MCF 10A (cell line): Measurements from ENCODE around the gene MUC22. TPM values are rescaled to one million over a fixed set of nuclear protein-coding genes. Genes with fewer than 3 reads are reported as not detected.
"Not testable (repeated sequence)": the region's sequence is repeated elsewhere in the genome, so short reads cannot be mapped to it uniquely, and the experiment has no call there.

ENCODE experiments used
- BruUV-seq: library from RNA; stranded (reverse); fragments of 400-500 nt; replicated peaks from 2 replicates; lab custom pipeline; 2021; lab: Mats Ljungman, UMichigan
- CTCF ChIA-PET: fragments of 300-600 bp; sonication (Branson Sonifier 250); formaldehyde crosslinking; extraction: SDS; loops from one replicate; lab custom pipeline; 2021; ENCODE audit warnings: antibody characterized with exemption, inconsistent platforms; lab: Yijun Ruan, JAX
- POLR2A ChIA-PET: fragments of 300-600, 350-650 bp; sonication (Branson Sonifier 250); formaldehyde crosslinking; extraction: SDS; loops from one replicate; lab custom pipeline; 2020; ENCODE audit warnings: antibody characterized with exemption, inconsistent platforms; lab: Yijun Ruan, JAX
- DNase-seq: peaks from one replicate; pipeline ENCODE4 v3.0.0-alpha.2; 2018; ENCODE audit not compliant: unreplicated experiment
- H3K27ac Mint-ChIP-seq: one replicate; pipeline ENCODE4 v1.8.0; 2022; ENCODE audit warnings: mild to moderate bottlenecking, low read depth, mixed read lengths; ENCODE audit not compliant: unreplicated experiment
- H3K27me3 Mint-ChIP-seq: one replicate; pipeline ENCODE4 v1.8.0; 2022; ENCODE audit warnings: mixed read lengths; ENCODE audit not compliant: insufficient read depth, unreplicated experiment
- H3K36me3 Mint-ChIP-seq: one replicate; pipeline ENCODE4 v1.8.0; 2022; ENCODE audit warnings: mild to moderate bottlenecking, moderate library complexity, mixed read lengths; ENCODE audit not compliant: insufficient read depth, unreplicated experiment
- H3K4me1 Mint-ChIP-seq: one replicate; pipeline ENCODE4 v1.8.0; 2022; ENCODE audit warnings: mixed read lengths; ENCODE audit not compliant: insufficient read depth, unreplicated experiment
- H3K4me3 Mint-ChIP-seq: one replicate; pipeline ENCODE4 v1.8.0; 2022; ENCODE audit warnings: mild to moderate bottlenecking, moderate library complexity, mixed read lengths; ENCODE audit not compliant: unreplicated experiment
- H3K9me3 Mint-ChIP-seq: one replicate; pipeline ENCODE4 v1.8.0; 2022; ENCODE audit warnings: mixed read lengths; ENCODE audit not compliant: unreplicated experiment
- CTCF ChIP-seq: fragments of 200-600 bp; IDR thresholded peaks from one replicate; pipeline ENCODE4 v1.8.0; 2022; ENCODE audit warnings: antibody characterized with exemption, mild to moderate bottlenecking; ENCODE audit not compliant: unreplicated experiment
- intact Hi-C: fragments of 100-400 bp; cut with micrococcal nuclease; formaldehyde crosslinking; loops from 2 replicates; pipeline ENCODE4 v1.14.1; 2022
- total RNA-seq: library from RNA; stranded (reverse); gene quantifications from 2 replicates; pipeline ENCODE4 v1.2.3, GENCODE V29; 2022

The MUC22 gene
- total RNA-seq, 1 experiment from 2014 or later, result not detected

GRCh38 chr6:31063906-31064435, 53.7 kb downstream of the MUC22 start:
- Mint-ChIP-seq H3K27me3 (no peaks in the 10 kb centered on the region), H3K36me3 (no peaks in the 10 kb centered on the region), H3K9me3 (no peaks in the 10 kb centered on the region), H3K4me3 (no peak overlapping the region), H3K4me1 (no peaks in the 10 kb centered on the region), H3K27ac (no peak overlapping the region)
- no TSS peak for BruUV-seq
- TF ChIP-seq CTCF, result no peak
- CTCF ChIA-PET, result interaction anchor here (0.6 to 6.5 kb wide), 3 partner anchors 63 to 148 kb away, joined by 3 to 28 read pairs (median 3); no protein-coding TSS in a partner anchor
- POLR2A ChIA-PET, result interaction anchor here (0.6 kb wide), 2 partner anchors 21 to 148 kb away, joined by 3 to 5 read pairs; no protein-coding TSS in a partner anchor
- no peak for DNase-seq
- intact Hi-C loops, result no loop called here

- no peaks in the 10 kb centered on the region for H3K27me3 Mint-ChIP-seq
- no peak for TF ChIP-seq CTCF
- POLR2A ChIA-PET, result no interaction called here
- CTCF ChIA-PET, result interaction anchor here (0.6 to 1.3 kb wide), 4 partner anchors 15 to 149 kb away, joined by 3 to 7 read pairs (median 5); no protein-coding TSS in a partner anchor
- H3K36me3 Mint-ChIP-seq, result no peaks in the 10 kb centered on the region
- no peak overlapping the region for H3K4me3 Mint-ChIP-seq
- intact Hi-C loops, result no loop called here
- H3K9me3 Mint-ChIP-seq, result no peaks in the 10 kb centered on the region
- H3K27ac Mint-ChIP-seq, result no peak overlapping the region
- DNase-seq, result no peak
- BruUV-seq, result no TSS peak
- H3K4me1 Mint-ChIP-seq, result no peaks in the 10 kb centered on the region
These were observed 55.3 kb downstream of the MUC22 start for GRCh38 chr6:31065556-31065955.

GRCh38 chr6:31067028-31067427, 56.8 kb downstream of the MUC22 start:
- H3K27ac Mint-ChIP-seq, BruUV-seq, H3K4me1 Mint-ChIP-seq, intact Hi-C loops, H3K4me3 Mint-ChIP-seq, H3K36me3 Mint-ChIP-seq, DNase-seq, H3K9me3 Mint-ChIP-seq, H3K27me3 Mint-ChIP-seq: not testable (repeated sequence)
- ChIA-PET CTCF (interaction anchor here (1.3 to 21.4 kb wide), 2 partner anchors 145 to 151 kb away, joined by 6 to 749 read pairs; partner anchors contain the start of genes SFTA2 and VARS2), POLR2A (interaction anchor here (4.3 kb wide), 1 partner anchor 152 kb away, joined by 81 read pairs; the partner anchor contains the start of gene VARS2)

GRCh38 chr6:31067891-31068668, 57.8 kb downstream of the MUC22 start:
- H3K36me3 Mint-ChIP-seq, H3K9me3 Mint-ChIP-seq, BruUV-seq, DNase-seq, intact Hi-C loops, H3K27ac Mint-ChIP-seq, H3K27me3 Mint-ChIP-seq, H3K4me1 Mint-ChIP-seq: not testable (repeated sequence)
- ChIA-PET CTCF (interaction anchor here (0.6 to 21.4 kb wide), 21 partner anchors 8 to 379 kb away, joined by 3 to 749 read pairs (median 5); partner anchors contain the start of genes MUCL3, SFTA2 and VARS2), POLR2A (interaction anchor here (0.6 to 4.3 kb wide), 13 partner anchors 9 to 185 kb away, joined by 3 to 81 read pairs (median 3); partner anchors contain the start of genes DDR1 and VARS2)
- peak overlapping the region; percentile 59 for H3K4me3 Mint-ChIP-seq
